T-cell (primary cell): Measurements from ENCODE around the gene SMIM1. TPM values are rescaled to one million over a fixed set of nuclear protein-coding genes. Genes with fewer than 3 reads are reported as not detected.

Experiments
- ATAC-seq, 4 experiments: fragments of 200-7000 bp in 3 of 4; fragments of 150-1000 bp in 1 of 4; cut with Tn5 transposase; replicated peaks in 1 of 4; 1 replicate in 3 of 4; 2 replicates in 1 of 4; pipeline ENCODE4 v1.10.0; 2021; ENCODE audit warnings: moderate library complexity in 3 of 4, mild to moderate bottlenecking in 2 of 4, moderate number of reproducible peaks in 1 of 4
- CTCF ChIA-PET, 2 donors: fragments of 300-600 bp; sonication (Branson Sonifier 250); formaldehyde crosslinking; loops; one replicate each; lab custom pipeline; 2022; ENCODE audit warnings: antibody characterized with exemption in 2 of 2; lab: Charles Lee
- POLR2A ChIA-PET, 2 donors: fragments of 300-600 bp; sonication (Branson Sonifier 250); formaldehyde crosslinking; loops; one replicate each; lab custom pipeline; 2022; ENCODE audit warnings: antibody characterized with exemption in 2 of 2; lab: Charles Lee
- DNase-seq, 35 experiments: peaks; one replicate each; pipeline versions ENCODE4 v3.0.0 to v3.0.0-alpha.2; 2013 to 2023
- H3K27ac ChIP-seq: one replicate; pipeline ENCODE4 v1.5.1; 2013; ENCODE audit warnings: low read length
- H3K27me3 ChIP-seq, 2 experiments: replicated peaks in 1 of 2; 1 replicate in 1 of 2; 2 replicates in 1 of 2; pipeline versions ENCODE4 v1.6.1 to v1.7.0; 2013; ENCODE audit warnings: low read length in 1 of 2, mixed read lengths in 1 of 2; ENCODE audit not compliant: control insufficient read depth in 2 of 2, insufficient read depth in 2 of 2; ENCODE audit errors: extremely low read depth in 1 of 2
- H3K36me3 ChIP-seq, 2 donors: 1 replicate in 1 of 2; 2 replicates in 1 of 2; pipeline versions ENCODE4 v1.6.1 to v1.7.0; 2013; ENCODE audit warnings: low read length in 1 of 2; ENCODE audit not compliant: control insufficient read depth in 2 of 2, insufficient read depth in 1 of 2; ENCODE audit errors: extremely low read depth in 1 of 2
- H3K4me1 ChIP-seq, 2 experiments: 1 replicate in 1 of 2; 2 replicates in 1 of 2; pipeline versions ENCODE4 v1.6.1 to v1.7.0; 2013; ENCODE audit warnings: low read length in 2 of 2, mixed read lengths in 1 of 2; ENCODE audit not compliant: insufficient read depth in 2 of 2, control insufficient read depth in 1 of 2; ENCODE audit errors: extremely low read depth in 1 of 2
- H3K4me3 ChIP-seq, 2 donors: 1 replicate in 1 of 2; 2 replicates in 1 of 2; pipeline versions ENCODE4 v1.5.1 to v1.7.0; 2013; ENCODE audit warnings: mild to moderate bottlenecking in 2 of 2, low read length in 1 of 2, moderate library complexity in 1 of 2; ENCODE audit not compliant: control insufficient read depth in 1 of 2; ENCODE audit errors: extremely low read depth in 1 of 2
- H3K9me3 ChIP-seq: 2 replicates; pipeline ENCODE4 v1.7.0; 2013
- H3K27ac Mint-ChIP-seq, 2 donors: one replicate each; pipeline ENCODE4 v1.8.0; 2020 to 2021; ENCODE audit warnings: mild to moderate bottlenecking in 2 of 2, mixed read lengths in 2 of 2
- H3K27me3 Mint-ChIP-seq, 2 donors: one replicate each; pipeline ENCODE4 v1.8.0; 2021 to 2022; ENCODE audit warnings: mixed read lengths in 2 of 2
- H3K36me3 Mint-ChIP-seq: one replicate; pipeline ENCODE4 v1.8.0; 2021; ENCODE audit warnings: mixed read lengths
- H3K4me1 Mint-ChIP-seq, 3 donors: one replicate each; pipeline ENCODE4 v1.8.0; 2020 to 2022; ENCODE audit warnings: mixed read lengths in 3 of 3, mild to moderate bottlenecking in 1 of 3
- H3K4me3 Mint-ChIP-seq, 3 donors: one replicate each; pipeline ENCODE4 v1.8.0; 2020 to 2022; ENCODE audit warnings: mild to moderate bottlenecking in 3 of 3, mixed read lengths in 3 of 3, moderate library complexity in 3 of 3
- H3K9me3 Mint-ChIP-seq, 3 donors: one replicate each; pipeline ENCODE4 v1.8.0; 2020 to 2022; ENCODE audit warnings: mixed read lengths in 3 of 3
- WGBS: methylation state at CpG from one replicate; pipeline ENCODE4 v1.1.5; 2013; ENCODE audit warnings: missing lambda C conversion rate; ENCODE audit not compliant: insufficient coverage; 5-methylcytosine and 5-hydroxymethylcytosine counted together
- total RNA-seq, 35 experiments: library from RNA in 6 of 35; stranded (reverse) in 6 of 35; fragments of 120-200 nt in 1 of 35; gene quantifications; one replicate each; pipeline versions ENCODE4 v1.2.1 to v1.2.4 and lab custom pipeline; 2013 to 2026

Gene SMIM1
- total RNA-seq, 5 donors from 2014 or later (not counting 1 experiment from before 2014, with no cell fraction given) = 1.3 to 6.2 (median 4.2) TPM

- DNase-seq = no peak
- H3K36me3 ChIP-seq = peaks cover 15 to 24% of the 10 kb centered on the region in 2 donors
- H3K9me3 ChIP-seq = no peaks in the 10 kb centered on the region
- Mint-ChIP-seq H3K4me1 (no peaks in the 10 kb centered on the region), H3K36me3 (peaks cover 10% of the 10 kb centered on the region), H3K27me3 (no peaks in the 10 kb centered on the region), H3K27ac (no peak overlapping the region), H3K4me3 (no peak overlapping the region), H3K9me3 (no peaks in the 10 kb centered on the region)
- H3K4me3 ChIP-seq = no peak overlapping the region
- CTCF ChIA-PET = no interaction called here
- no peak for ATAC-seq
- POLR2A ChIA-PET = no interaction called here
- no peaks in the 10 kb centered on the region for H3K4me1 ChIP-seq
- no peak overlapping the region for H3K27ac ChIP-seq
- WGBS = 100% methylated on average over 2 of the region's 14 CpGs
- peaks cover 0 to 10% of the 10 kb centered on the region in 2 experiments for H3K27me3 ChIP-seq
Observed at GRCh38 chr1:3736708-3737107, 35.8 kb upstream of the SMIM1 start.

GRCh38 chr1:3738943-3739342 lies 33.6 kb upstream of the SMIM1 start:
- Histone ChIP-seq H3K9me3 (no peaks in the 10 kb centered on the region), H3K27me3 (no peaks in the 10 kb centered on the region), H3K36me3 (peaks cover 18 to 30% of the 10 kb centered on the region in 2 donors), H3K4me1 (no peaks in the 10 kb centered on the region), H3K4me3 (no peak overlapping the region), H3K27ac (no peak overlapping the region)
- Mint-ChIP-seq H3K27me3 (no peaks in the 10 kb centered on the region), H3K36me3 (peaks cover 16% of the 10 kb centered on the region), H3K27ac (no peak overlapping the region), H3K4me3 (no peak overlapping the region), H3K4me1 (peaks cover 0 to 4% (median 3%) of the 10 kb centered on the region in 3 donors), H3K9me3 (no peaks in the 10 kb centered on the region)
- CTCF ChIA-PET = no interaction called here
- WGBS = 95% methylated on average over 11 of the region's 12 CpGs
- ATAC-seq = no peak
- POLR2A ChIA-PET = no interaction called here
- no peak for DNase-seq

- H3K36me3 ChIP-seq = peaks cover 18 to 30% of the 10 kb centered on the region in 2 donors
- ATAC-seq = no peak
- no peaks in the 10 kb centered on the region for H3K9me3 Mint-ChIP-seq
Observed at GRCh38 chr1:3740042-3740441, 32.5 kb upstream of the SMIM1 start.

GRCh38 chr1:3740752-3741151 lies 31.8 kb upstream of the SMIM1 start:
- POLR2A ChIA-PET = no interaction called here
- Histone ChIP-seq H3K36me3 (peaks cover 15 to 30% of the 10 kb centered on the region in 2 donors), H3K27me3 (no peaks in the 10 kb centered on the region), H3K9me3 (no peaks in the 10 kb centered on the region), H3K27ac (no peak overlapping the region), H3K4me3 (no peak overlapping the region), H3K4me1 (no peaks in the 10 kb centered on the region)
- Mint-ChIP-seq H3K4me3 (no peak overlapping the region), H3K27ac (no peak overlapping the region), H3K27me3 (no peaks in the 10 kb centered on the region), H3K36me3 (peaks cover 16% of the 10 kb centered on the region), H3K4me1 (peaks cover 13 to 18% (median 16%) of the 10 kb centered on the region in 3 donors), H3K9me3 (no peaks in the 10 kb centered on the region)
- WGBS = 97% methylated on average over 9 of the region's 13 CpGs
- no peak for DNase-seq
- no peak for ATAC-seq
- CTCF ChIA-PET = no interaction called here

More at GRCh38 chr1:3740042-3740441, 32.5 kb upstream of the SMIM1 start:
- Histone ChIP-seq H3K4me3 (no peak overlapping the region), H3K27ac (no peak overlapping the region), H3K27me3 (no peaks in the 10 kb centered on the region), H3K4me1 (no peaks in the 10 kb centered on the region), H3K9me3 (no peaks in the 10 kb centered on the region)
- Mint-ChIP-seq H3K27me3 (no peaks in the 10 kb centered on the region), H3K4me1 (peaks cover 6 to 11% (median 9%) of the 10 kb centered on the region in 3 donors), H3K27ac (no peak overlapping the region), H3K4me3 (no peak overlapping the region), H3K36me3 (peaks cover 16% of the 10 kb centered on the region)
- DNase-seq = no peak
- 97% methylated on average over 9 of the region's 9 CpGs for WGBS
- CTCF ChIA-PET = no interaction called here
- POLR2A ChIA-PET = no interaction called here

GRCh38 chr1:3741566-3742438 lies 30.7 kb upstream of the SMIM1 start:
- H3K4me3 Mint-ChIP-seq = no peak overlapping the region
- peaks cover 22 to 26% (median 25%) of the 10 kb centered on the region in 3 donors for H3K4me1 Mint-ChIP-seq
- H3K27ac Mint-ChIP-seq = no peak overlapping the region

GRCh38 chr1:3742439-3743298 lies 29.9 kb upstream of the SMIM1 start:
- ATAC-seq (no peak), DNase-seq (no peak)

More at GRCh38 chr1:3741566-3742438, 30.7 kb upstream of the SMIM1 start:
- Histone ChIP-seq H3K4me1 (peaks cover 0 to 6% of the 10 kb centered on the region in 2 experiments), H3K27ac (no peak overlapping the region), H3K9me3 (no peaks in the 10 kb centered on the region), H3K36me3 (peaks cover 12 to 30% of the 10 kb centered on the region in 2 donors), H3K4me3 (no peak overlapping the region), H3K27me3 (no peaks in the 10 kb centered on the region)
- WGBS = 96% methylated on average over 20 of the region's 22 CpGs
- Mint-ChIP-seq H3K27me3 (no peaks in the 10 kb centered on the region), H3K36me3 (peaks cover 15% of the 10 kb centered on the region), H3K9me3 (no peaks in the 10 kb centered on the region)
- ChIA-PET POLR2A (no interaction called here), CTCF (no interaction called here)
- ATAC-seq (no peak), DNase-seq (no peak)

More at GRCh38 chr1:3742439-3743298, 29.9 kb upstream of the SMIM1 start:
- no peak overlapping the region for H3K4me3 Mint-ChIP-seq
- no peaks in the 10 kb centered on the region for H3K27me3 ChIP-seq
- H3K9me3 Mint-ChIP-seq = no peaks in the 10 kb centered on the region
- no peaks in the 10 kb centered on the region for H3K27me3 Mint-ChIP-seq
- peaks cover 10% of the 10 kb centered on the region for H3K36me3 Mint-ChIP-seq
- CTCF ChIA-PET = no interaction called here
- H3K4me1 Mint-ChIP-seq = peaks cover 23 to 28% (median 26%) of the 10 kb centered on the region in 3 donors
- H3K27ac ChIP-seq = no peak overlapping the region
- no peak overlapping the region for H3K4me3 ChIP-seq
- H3K36me3 ChIP-seq = peaks cover 11 to 30% of the 10 kb centered on the region in 2 donors
- no peaks in the 10 kb centered on the region for H3K9me3 ChIP-seq
- H3K4me1 ChIP-seq = peaks cover 0 to 13% of the 10 kb centered on the region in 2 experiments
- POLR2A ChIA-PET = no interaction called here
- no peak overlapping the region for H3K27ac Mint-ChIP-seq
- WGBS = 90% methylated on average over 22 of the region's 24 CpGs
